Posterior vena cava (tissue), 2 donors: ENCODE measurements around the gene ARFGEF3. TPM values are rescaled to one million over a fixed set of nuclear protein-coding genes. Genes with fewer than 3 reads are reported as not detected.

Experiments
- DNase-seq: peaks from one replicate; pipeline ENCODE4 v3.0.0-alpha.2; 2020; ENCODE audit warnings: low spot score
- intact Hi-C, 2 donors: fragments of 100-400 bp; cut with DNase I; formaldehyde crosslinking; loops; one replicate each; pipeline versions ENCODE4 v1.14.1 to v1.14.2; 2022 to 2023
- total RNA-seq, 2 donors: library from RNA; stranded (reverse); fragmentation: NEBNext Ultra II Directional; extraction: Animal tissue kit (Norgen Biotek cat#: 25700); gene quantifications; one replicate each; pipeline ENCODE4 v1.2.1, GENCODE V29; 2021
- donor health status: DM: yes; HTN: yes; CAD: no.
- donor health status: DM: yes; HTN: yes; CAD: no.

The ARFGEF3 gene
- total RNA-seq, 2 donors from 2014 or later, result 1.3 to 2.0 TPM

DNA sequence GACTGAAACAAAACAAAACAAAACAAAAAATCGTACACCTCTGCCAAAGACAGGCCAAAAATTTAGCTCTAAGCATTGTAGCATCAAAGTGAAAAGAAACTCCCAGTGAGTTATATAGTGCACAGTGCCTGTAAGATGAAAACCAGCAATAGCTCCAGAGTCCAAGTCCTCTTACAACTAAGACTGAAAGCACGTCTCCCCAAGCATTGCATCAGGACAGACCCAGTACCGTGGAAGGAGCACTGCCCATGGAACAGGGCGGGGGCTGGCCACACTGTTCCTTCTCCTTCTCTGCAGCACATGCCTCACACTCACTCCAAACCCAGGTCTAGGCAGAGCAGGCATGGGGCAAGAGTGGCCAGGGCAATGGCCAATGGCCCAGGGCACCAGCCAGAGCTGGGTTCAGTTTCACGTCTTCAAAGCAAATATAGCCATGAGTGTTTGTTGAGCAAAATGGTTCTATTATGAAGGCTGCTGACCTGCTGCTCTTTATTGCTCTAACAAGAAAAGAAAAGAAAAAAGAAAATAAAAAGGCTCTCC lies 128.8 kb downstream of the ARFGEF3 start:
- intact Hi-C loops, result no loop called here
- no peak for DNase-seq

DNA sequence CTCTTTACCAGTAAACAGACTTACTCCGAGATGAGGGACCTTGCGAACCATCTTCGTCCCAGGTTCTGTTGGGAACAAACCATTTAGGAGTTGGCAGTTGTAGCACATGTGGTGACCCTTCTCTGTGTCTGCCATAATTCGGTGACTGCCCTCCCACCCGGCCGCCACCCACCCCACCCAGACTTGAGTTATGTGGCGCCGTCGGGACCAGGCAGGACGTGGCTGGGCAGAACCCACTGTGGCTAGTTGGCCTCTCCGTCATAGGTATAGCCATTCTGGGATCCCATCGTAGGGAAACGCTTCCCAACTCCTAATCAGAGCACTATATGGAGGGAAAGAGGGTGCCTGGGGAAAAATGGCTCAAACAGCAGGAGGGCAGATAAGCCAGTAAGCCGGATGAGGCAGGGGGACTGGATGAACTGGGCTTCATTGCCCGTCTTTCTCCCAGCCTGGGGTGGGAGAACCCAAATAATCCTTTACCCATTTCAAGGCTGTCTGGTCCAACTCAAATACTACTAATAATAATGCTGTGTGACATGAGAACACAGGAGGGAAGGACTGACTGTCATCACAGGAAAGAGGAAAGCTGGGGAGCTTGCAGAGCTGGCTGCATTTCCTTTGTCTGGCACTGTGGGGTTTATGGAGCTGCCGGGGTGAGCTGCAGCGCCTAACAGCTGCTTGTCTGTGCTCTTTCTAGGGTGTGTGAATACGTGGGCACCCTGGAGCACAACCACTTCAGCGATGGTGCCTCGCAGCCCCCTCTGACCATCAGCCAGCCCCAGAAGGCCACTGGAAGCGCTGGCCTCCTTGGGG lies 129.5 kb downstream of the ARFGEF3 start:
- no peak for DNase-seq
- intact Hi-C loops, result no loop called here

DNA sequence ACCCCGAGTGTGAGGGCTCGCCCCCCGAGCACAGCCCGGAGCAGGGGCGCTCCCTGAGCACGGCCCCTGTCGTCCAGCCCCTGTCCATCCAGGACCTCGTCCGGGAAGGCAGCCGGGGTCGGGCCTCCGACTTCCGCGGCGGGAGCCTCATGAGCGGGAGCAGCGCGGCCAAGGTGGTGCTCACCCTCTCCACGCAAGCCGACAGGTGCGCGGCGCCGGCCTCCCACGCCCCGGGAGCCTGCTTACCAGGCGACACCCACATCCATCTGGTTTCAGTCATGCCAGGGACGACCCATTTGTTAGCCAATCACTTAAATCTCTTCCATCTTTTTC lies 130.1 kb downstream of the ARFGEF3 start:
- DNase-seq, result no peak
- intact Hi-C loops, result no loop called here

DNA sequence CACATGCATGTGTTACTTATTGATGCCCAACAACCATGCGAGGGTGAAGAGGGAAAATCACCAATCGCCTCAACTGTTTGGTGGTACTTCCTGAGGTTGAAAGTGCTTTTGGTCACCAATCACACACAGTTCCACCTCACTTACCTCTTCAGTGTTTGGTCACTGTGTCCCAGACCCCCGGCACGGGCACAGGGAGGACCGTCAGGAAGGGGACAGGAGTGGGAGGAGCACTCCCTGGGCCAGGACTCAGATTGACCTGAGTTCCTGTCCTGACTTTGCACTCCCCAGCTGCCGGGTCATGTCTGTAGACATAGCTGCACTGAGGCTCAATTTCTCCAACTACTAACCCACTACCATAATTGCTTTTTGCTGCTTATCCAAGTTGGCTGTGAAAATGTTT lies 130.7 kb downstream of the ARFGEF3 start:
- intact Hi-C loops, result no loop called here
- DNase-seq, result no peak

- intact Hi-C loops, result no loop called here
- no peak for DNase-seq
Observed at GRCh38 chr6:138293428-138294395, 132.0 kb downstream of the ARFGEF3 start.

- DNase-seq, result no peak
- intact Hi-C loops, result no loop called here
Observed at GRCh38 chr6:138296381-138296780, 134.6 kb downstream of the ARFGEF3 start.

GRCh38 chr6:138296786-138297185 lies 135.0 kb downstream of the ARFGEF3 start:
- DNase-seq, result no peak
- intact Hi-C loops, result no loop called here

- no peak for DNase-seq
- intact Hi-C loops, result no loop called here
Observed at GRCh38 chr6:138297761-138298298, 136.1 kb downstream of the ARFGEF3 start.

DNA sequence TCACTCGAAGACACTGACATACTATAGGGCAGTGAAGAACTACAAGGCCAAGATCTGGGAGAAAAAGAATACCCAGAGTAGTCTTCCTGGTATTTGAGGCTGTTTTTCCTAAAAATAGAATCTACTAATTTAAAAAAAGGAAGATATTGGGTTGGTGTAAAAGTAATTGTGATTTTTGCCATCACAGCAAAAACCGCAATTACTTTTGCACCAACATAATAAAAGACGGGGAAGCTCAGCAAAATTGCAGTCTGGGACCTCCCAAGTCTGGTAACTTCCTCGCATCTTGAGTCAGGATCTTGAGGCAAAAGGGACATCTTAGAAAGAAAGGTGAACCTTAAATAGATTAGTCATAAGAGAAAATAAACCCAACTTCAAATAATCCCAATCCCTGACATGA lies 138.7 kb downstream of the ARFGEF3 start:
- no peak for DNase-seq
- intact Hi-C loops, result no loop called here

DNA sequence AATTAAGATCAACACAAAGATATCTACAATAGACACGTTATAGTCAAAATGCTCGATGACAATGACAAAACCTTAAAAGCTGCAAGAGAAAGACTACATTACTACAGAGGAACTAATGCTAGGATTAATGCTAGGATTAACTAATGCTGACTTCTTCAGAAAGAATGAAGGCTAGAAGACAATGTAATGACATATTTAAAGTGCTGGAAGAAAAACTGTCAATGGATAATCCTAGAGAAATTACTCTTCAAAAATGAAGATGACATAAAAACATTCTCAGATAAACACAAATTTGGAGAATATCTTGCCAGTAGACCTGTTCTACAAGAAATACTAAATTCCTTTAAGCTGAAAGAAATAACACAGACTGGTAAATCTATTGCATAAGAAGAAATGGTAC lies 140.8 kb downstream of the ARFGEF3 start:
- intact Hi-C loops, result no loop called here

GRCh38 chr6:138307352-138307751 lies 145.6 kb downstream of the ARFGEF3 start:
- intact Hi-C loops, result no loop called here
- no peak for DNase-seq

More for the DNA sequence above, 140.8 kb downstream of the ARFGEF3 start:
- no peak for DNase-seq

DNA sequence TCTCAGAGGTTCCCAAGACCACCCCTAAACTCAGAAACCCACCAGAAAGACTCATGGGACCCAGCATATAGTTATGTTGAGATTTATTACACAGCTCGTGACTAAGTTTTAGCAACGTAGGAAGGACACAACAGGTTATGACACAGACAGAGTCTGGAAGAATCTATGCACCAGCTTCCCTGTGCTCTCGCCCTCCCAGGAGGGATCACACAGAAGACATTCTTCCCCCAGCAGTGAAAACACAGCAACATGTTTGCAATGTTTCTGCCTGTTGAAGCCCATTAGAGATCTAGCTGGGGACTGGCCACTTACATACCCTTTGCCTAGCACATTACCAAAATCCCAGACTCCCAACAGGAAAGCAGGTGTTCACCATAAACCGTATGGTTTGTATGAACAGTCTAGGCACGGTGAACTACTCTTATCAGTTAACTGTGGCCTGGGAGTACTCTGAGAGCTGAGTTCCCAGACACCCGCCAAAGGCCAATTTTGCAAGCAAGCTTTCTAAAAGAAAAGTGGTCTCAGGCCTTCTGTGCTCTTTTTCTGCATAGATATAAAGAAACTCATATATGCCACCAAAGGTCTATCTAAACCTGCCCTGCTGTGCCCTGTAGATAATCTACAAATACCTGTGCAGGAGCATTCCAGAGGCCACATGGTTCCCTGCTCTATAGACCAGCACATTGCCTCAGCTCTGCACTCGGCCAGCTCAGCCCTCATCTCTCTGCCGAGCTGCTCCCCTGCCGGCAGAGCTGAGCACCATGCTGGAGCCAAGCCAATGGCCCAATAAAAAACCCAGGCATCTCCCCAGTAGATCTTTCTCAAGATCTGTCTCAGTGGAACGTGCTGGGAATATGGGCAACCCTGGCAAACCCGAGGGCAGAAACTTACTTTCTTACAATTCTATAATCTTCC lies 146.3 kb downstream of the ARFGEF3 start:
- no peak for DNase-seq
- intact Hi-C loops, result no loop called here

DNA sequence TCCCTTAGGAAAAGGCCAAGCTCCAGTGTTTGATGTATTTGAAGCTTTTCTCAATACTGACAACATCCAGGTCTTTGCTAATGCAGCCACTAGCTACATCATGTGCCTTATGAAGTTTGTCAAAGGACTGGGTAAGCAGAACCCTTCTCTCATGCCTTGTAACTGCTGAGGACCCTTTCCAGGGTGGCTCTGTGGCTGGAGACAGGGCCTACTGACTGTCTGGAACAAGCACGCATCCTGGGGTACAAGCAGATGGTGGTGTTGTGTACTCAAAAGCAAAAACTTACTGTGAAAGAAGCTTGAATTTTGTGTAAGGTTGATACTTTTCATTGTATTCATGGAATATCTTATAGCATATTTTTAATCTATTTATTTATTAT lies 147.0 kb downstream of the ARFGEF3 start:
- intact Hi-C loops, result no loop called here
- no peak for DNase-seq

DNA sequence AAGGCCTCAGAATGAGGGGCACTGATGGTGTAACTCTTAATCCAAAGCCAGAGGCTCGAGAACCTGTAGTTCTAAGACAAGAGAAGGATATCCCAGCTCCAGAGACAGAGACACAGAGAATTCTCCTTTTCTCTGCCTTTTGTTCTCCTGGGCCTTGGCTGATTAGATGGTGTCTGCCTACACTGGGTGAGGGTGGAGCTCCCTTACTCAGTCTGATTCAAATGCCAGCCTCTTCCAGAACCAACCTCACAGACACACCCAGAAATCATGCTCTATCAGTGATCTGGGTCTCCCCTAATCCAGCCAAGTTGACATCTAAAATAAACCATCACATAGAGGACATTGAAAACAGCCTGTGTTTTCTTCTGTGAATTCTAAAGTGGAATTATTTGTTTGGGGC lies 148.0 kb downstream of the ARFGEF3 start:
- DNase-seq, result no peak
- intact Hi-C loops, result no loop called here

- intact Hi-C loops, result no loop called here
- DNase-seq, result no peak
Observed at GRCh38 chr6:138310294-138310693, 148.6 kb downstream of the ARFGEF3 start.

- DNase-seq, result no peak
- intact Hi-C loops, result no loop called here
Observed at GRCh38 chr6:138310821-138311220, 149.1 kb downstream of the ARFGEF3 start.

DNA sequence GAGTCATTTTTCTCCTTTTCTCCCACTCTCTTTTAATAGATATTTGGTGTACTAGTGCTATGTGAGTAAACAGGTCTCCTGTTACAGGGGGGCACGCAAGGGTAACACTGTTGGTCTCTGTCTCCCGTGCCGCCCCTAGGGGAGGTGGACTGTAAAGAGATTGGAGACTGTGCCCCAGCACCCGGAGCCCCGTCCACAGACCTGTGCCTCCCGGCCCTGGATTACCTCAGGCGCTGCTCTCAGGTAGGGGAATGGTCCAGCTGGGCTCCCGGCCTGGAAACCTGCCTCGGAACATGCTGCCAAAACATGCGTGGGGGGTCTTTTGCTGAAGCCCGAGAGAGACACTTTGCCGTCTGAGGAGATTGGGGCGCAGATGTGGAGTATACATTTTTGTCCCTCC lies 149.5 kb downstream of the ARFGEF3 start:
- intact Hi-C loops, result no loop called here
- DNase-seq, result no peak

GRCh38 chr6:138318741-138319375 lies 157.1 kb downstream of the ARFGEF3 start:
- no peak for DNase-seq
- intact Hi-C loops, result no loop called here

DNA sequence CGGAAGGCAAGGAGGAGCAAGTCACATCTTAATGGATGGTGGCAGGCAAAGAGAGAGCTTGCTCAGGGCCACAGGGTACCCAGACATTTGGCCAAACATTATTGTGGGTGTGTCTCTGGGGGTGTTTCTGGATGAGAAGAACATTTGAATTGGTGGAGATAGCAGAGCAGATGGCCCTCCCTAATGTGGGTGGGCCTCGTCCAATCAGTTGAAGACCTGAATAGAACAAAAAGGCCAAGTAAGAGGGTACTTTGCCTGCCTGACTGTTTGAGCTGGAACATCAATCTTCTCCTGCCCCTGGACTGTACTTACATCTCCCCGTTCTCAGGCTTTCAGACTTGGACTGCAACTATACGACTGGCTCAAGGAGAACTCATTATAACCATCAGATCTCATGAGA lies 160.2 kb downstream of the ARFGEF3 start:
- intact Hi-C loops, result no loop called here
- no peak for DNase-seq
